T-helper 2 cell treated with Interferon-gamma antibody and Interleukin-4, amounts not matched to agents 5 μg/mL and 100 μg/mL, for 36 hours (primary cell): ENCODE data around the gene LPA.

Experiments
- DNase-seq: peaks from one replicate; pipeline ENCODE4 v3.0.0; 2021; ENCODE audit warnings: low spot score
- H3K27ac Mint-ChIP-seq: one replicate; pipeline ENCODE4 v1.8.0; 2021; ENCODE audit warnings: mild to moderate bottlenecking, mixed read lengths
- H3K27me3 Mint-ChIP-seq: one replicate; pipeline ENCODE4 v1.8.0; 2021; ENCODE audit warnings: low read depth, mixed read lengths
- H3K36me3 Mint-ChIP-seq: one replicate; pipeline ENCODE4 v1.8.0; 2021; ENCODE audit warnings: low read depth, mixed read lengths
- H3K4me1 Mint-ChIP-seq: one replicate; pipeline ENCODE4 v1.8.0; 2021; ENCODE audit warnings: low read depth, mixed read lengths
- H3K4me3 Mint-ChIP-seq: one replicate; pipeline ENCODE4 v1.8.0; 2022; ENCODE audit warnings: mild to moderate bottlenecking, moderate library complexity, mixed read lengths
- H3K9me3 Mint-ChIP-seq: one replicate; pipeline ENCODE4 v1.8.0; 2021; ENCODE audit warnings: mixed read lengths

The LPA gene

DNA sequence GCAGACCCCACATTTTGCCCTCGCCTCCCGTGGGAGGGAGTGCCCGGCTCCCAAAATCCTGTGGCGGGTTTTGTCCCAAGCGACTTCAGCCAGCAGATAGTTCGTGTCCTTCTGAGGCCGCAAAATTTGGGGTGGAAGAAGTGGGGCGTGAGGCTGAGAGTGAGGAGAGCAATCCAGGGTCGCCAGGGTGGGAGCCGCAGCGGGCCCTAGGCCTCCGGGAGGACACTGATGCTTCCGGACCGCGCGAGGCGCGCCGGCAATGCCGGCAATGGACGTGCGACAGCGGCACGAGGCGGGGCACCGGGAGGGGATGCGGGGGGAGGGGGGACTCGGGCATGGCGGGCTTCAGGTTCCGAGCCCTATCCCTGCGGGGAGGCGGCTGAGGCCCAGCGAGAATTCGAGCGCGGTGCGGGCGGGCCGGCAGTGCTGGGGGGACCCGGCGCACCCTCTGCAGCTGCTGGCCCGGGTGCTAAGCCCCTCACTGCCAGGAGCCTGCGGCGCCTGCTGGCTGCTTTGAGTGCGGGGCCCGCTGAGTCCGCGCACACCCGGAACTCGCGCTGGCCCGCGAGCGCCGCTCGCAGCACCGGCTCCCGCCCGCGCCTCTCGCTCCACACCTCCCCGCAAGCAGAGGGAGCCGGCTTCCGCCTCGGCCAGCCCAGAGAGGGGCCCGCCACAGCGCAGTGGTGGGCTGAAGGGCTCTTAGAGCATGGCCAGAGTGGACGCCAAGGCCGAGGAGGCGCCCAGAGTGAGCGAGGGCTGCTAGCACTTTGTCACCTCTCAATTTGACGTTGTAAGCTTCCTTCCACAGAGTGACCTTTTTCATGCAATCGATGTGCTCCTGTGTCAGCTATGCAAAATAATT is 143.8 kb downstream of the LPA start:
- H3K27me3 Mint-ChIP-seq = peaks cover 47% of the 10 kb centered on the region
- H3K4me1 Mint-ChIP-seq = peaks cover 26% of the 10 kb centered on the region
- H3K9me3 Mint-ChIP-seq = peaks cover 2% of the 10 kb centered on the region
- peak overlapping the region; percentile 94 for H3K4me3 Mint-ChIP-seq
- no peaks in the 10 kb centered on the region for H3K36me3 Mint-ChIP-seq
- DNase-seq = peak; percentile 68
- H3K27ac Mint-ChIP-seq = peak overlapping the region; percentile 91

DNA sequence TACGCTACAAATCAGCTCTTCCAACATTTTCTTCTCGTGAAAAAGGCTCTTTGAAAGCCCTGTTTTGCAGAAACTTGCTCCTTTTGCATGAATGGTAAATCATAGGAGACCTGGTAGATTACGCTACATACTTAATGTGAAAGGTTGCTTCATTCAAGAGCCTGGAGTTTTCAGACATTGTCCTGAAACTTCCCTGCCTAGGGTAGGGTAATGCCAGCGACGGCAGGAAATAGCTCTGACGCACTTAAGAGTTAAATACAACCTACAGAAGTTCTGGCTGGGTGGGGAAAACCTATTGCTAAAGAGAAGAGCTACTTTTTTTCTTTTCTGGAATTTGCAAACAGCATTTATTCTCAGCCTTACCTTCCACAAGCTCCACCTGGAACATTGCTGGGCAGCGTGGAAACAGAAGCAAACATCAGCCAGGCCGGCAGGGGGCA is 144.5 kb downstream of the LPA start:
- Mint-ChIP-seq H3K4me1 (peaks cover 26% of the 10 kb centered on the region), H3K36me3 (no peaks in the 10 kb centered on the region), H3K4me3 (peak overlapping the region; percentile 94), H3K27me3 (peaks cover 50% of the 10 kb centered on the region), H3K27ac (peak overlapping the region; percentile 91), H3K9me3 (peaks cover 8% of the 10 kb centered on the region)
- no peak for DNase-seq

DNA sequence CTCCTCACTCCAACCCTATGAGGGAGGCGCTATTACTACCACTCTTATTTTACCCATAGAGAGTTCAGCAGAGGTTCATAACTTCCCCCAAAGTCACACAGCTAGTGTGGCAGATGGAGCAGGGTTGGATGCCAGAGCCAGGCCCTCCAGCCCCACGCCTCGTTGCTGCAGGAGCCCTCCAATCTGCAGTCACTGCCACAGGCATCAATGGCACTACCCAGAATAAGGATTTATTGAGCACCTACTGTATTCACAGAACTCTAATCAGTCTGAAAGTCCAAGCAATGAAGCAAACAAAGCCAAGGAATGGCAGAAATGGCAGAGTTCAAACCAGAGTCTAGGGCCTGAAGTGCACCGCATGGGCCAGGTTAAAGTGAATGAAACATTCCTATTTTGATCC is 144.9 kb downstream of the LPA start:
- no peak for DNase-seq
- peak overlapping the region; percentile 94 for H3K4me3 Mint-ChIP-seq
- no peak overlapping the region for H3K27ac Mint-ChIP-seq
- peaks cover 8% of the 10 kb centered on the region for H3K9me3 Mint-ChIP-seq
- H3K36me3 Mint-ChIP-seq = no peaks in the 10 kb centered on the region
- H3K27me3 Mint-ChIP-seq = peaks cover 55% of the 10 kb centered on the region
- H3K4me1 Mint-ChIP-seq = peaks cover 26% of the 10 kb centered on the region

DNA sequence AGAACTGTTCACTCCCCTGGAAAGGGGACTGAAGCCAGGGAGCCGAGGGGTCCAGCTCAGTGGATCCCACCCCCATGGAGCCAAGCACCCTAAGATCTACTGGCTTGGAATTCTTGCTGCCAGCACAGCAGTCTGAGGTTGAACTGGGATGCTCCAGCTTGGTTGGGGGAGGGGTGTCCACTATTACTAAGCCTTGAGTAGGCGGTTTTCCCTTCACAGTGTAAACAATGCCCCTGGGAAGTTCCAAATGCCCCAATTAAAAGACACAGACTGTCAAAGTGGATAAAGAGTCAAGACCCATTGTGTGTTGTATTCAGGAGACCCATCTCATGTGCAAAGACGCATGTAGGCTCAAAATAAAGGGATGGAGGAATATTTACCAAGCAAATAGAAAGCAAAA is 150.2 kb downstream of the LPA start:
- Mint-ChIP-seq H3K4me3 (no peak overlapping the region), H3K36me3 (no peaks in the 10 kb centered on the region), H3K9me3 (peaks cover 8% of the 10 kb centered on the region), H3K27me3 (peaks cover 52% of the 10 kb centered on the region), H3K4me1 (peaks cover 8% of the 10 kb centered on the region), H3K27ac (no peak overlapping the region)
- no peak for DNase-seq

DNA sequence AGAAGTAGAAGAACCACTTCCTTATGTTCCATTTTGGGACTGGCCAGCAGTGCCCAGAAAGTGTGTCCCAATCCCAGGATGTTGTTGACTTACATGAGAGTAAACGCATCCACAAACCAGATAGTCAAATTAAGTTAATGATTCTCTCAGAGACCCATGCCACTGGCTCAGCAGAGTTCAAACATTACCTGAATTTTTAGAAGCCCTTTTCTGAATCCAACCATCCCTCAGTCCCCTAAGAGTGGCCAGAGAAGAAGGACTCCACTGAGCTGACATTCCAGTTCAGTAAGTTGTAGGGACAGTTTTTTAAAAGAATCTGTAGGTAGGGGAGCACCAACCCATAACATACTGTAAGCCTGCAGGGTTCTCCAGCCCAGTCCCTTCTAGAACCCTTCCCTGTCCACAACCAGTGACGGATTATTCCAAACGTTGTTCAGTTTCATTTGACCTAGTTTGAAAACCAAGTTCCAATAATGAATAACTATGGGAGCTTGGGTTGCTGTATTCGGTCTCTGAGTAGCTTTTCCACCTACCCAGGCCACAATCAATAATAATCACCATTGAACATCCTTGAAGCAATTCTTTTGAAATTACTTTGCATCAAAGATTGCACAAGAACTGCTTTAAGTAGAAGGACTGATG is 153.0 kb downstream of the LPA start:
- Mint-ChIP-seq H3K36me3 (no peaks in the 10 kb centered on the region), H3K4me1 (peaks cover 1% of the 10 kb centered on the region), H3K27ac (no peak overlapping the region), H3K9me3 (peaks cover 8% of the 10 kb centered on the region), H3K4me3 (no peak overlapping the region), H3K27me3 (peaks cover 39% of the 10 kb centered on the region)
- DNase-seq = no peak

DNA sequence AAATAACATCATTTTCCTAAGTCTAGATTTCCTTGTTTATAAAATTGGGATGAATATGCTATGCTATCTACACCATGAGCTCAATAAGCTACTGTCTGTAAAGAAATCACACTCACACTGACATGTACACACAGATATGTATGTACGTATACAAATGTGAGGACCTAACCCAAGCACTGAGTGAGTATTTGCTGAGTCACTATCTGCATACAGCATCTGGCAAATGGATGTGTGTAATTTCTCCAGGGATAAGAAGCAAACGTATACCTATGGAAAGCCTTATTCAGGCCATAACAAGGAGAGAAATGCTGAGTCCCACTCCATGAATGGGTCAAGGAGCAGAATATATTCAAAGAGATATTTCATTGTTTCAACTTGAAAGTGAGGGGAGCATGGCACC is 153.9 kb downstream of the LPA start:
- H3K4me3 Mint-ChIP-seq = no peak overlapping the region
- no peaks in the 10 kb centered on the region for H3K36me3 Mint-ChIP-seq
- DNase-seq = no peak
- H3K9me3 Mint-ChIP-seq = peaks cover 5% of the 10 kb centered on the region
- peaks cover 31% of the 10 kb centered on the region for H3K27me3 Mint-ChIP-seq
- H3K27ac Mint-ChIP-seq = no peak overlapping the region
- peaks cover 1% of the 10 kb centered on the region for H3K4me1 Mint-ChIP-seq

DNA sequence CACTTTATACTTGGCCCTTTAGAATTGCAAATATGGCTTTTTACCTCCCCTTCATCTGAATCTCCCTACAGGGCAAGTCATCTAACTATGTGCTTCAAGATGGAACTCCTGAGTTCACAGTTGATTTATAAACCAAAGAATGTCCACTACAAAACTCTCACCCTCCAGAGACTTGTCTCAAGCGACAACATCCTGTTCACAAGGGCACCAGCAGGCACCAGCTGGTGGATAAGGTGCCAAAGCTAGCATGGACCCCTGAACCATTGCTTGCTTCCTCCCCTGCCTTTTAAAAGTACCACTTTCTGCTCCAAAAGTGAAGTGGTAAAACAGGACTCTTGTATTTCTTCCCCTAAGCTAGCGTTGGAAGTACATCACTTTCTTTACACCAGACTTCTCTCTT is 154.5 kb downstream of the LPA start:
- no peak for DNase-seq
- Mint-ChIP-seq H3K4me3 (no peak overlapping the region), H3K36me3 (no peaks in the 10 kb centered on the region), H3K27ac (no peak overlapping the region), H3K27me3 (peaks cover 25% of the 10 kb centered on the region), H3K9me3 (no peaks in the 10 kb centered on the region), H3K4me1 (peaks cover 1% of the 10 kb centered on the region)

DNA sequence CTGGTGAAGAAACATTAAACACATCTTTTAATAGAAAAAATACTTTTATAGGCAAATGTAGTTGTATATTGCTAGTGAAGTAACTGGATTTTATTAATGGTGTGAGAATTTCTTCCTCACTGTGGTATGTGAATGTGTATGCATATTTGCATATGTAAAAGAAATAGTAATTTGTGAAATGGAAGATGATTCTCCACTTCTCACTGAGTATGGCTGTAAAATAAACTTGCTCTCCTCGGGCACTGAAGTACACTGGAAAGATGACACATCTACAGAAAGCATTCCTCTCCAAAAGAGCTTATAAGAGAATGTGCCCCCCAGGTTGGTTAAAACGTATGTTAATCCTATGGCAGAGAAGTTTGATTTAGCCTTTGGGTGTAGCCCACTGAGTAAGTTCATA is 155.5 kb downstream of the LPA start:
- no peak overlapping the region for H3K27ac Mint-ChIP-seq
- no peak overlapping the region for H3K4me3 Mint-ChIP-seq
- H3K9me3 Mint-ChIP-seq = peaks cover 6% of the 10 kb centered on the region
- peaks cover 20% of the 10 kb centered on the region for H3K27me3 Mint-ChIP-seq
- peaks cover 1% of the 10 kb centered on the region for H3K4me1 Mint-ChIP-seq
- H3K36me3 Mint-ChIP-seq = no peaks in the 10 kb centered on the region
- DNase-seq = no peak

DNA sequence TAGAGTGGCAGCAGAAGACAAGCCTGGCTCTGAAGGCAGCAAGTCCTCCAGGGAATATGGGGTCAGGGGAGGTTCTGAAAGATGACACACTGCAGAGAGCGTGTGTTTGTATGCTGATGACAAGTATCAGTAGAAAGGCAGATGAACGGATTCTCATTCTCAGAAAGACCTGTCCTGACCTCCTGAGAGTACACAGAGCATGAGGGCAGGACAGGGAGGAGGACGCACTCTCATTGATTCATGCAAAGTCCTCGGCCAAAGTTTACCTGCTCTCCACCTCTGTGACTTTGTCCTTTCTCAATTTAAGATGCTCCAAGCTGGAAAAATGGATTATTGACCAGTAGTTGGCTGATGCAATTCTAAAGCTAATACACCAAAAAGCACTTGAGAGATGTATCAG is 156.7 kb downstream of the LPA start:
- Mint-ChIP-seq H3K9me3 (peaks cover 11% of the 10 kb centered on the region), H3K4me3 (no peak overlapping the region), H3K4me1 (peaks cover 1% of the 10 kb centered on the region), H3K27ac (no peak overlapping the region), H3K36me3 (no peaks in the 10 kb centered on the region), H3K27me3 (peaks cover 19% of the 10 kb centered on the region)
- no peak for DNase-seq

DNA sequence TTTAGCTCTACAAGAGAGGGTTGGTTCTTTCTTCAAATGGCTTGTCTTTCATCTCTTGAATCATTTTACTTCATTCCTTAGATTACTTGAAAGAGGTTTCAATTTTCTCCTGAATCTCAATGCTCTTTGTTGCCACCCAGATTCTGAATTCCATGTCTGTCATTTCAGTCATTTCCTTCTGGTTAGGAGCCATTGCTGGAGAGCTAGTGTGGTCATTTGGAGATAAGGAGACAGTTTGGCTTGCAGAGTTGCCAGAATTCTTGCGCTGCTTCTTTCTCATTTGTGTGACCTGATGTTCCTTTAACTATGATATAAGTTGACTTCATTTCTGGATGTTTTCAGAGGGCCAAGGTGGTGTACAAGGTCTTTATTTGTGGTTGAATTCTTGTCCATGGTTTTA is 158.1 kb downstream of the LPA start:
- peaks cover 16% of the 10 kb centered on the region for H3K27me3 Mint-ChIP-seq
- peaks cover 3% of the 10 kb centered on the region for H3K36me3 Mint-ChIP-seq
- H3K4me1 Mint-ChIP-seq = peaks cover 1% of the 10 kb centered on the region
- H3K4me3 Mint-ChIP-seq = no peak overlapping the region
- no peak overlapping the region for H3K27ac Mint-ChIP-seq
- DNase-seq = no peak
- H3K9me3 Mint-ChIP-seq = peaks cover 11% of the 10 kb centered on the region

DNA sequence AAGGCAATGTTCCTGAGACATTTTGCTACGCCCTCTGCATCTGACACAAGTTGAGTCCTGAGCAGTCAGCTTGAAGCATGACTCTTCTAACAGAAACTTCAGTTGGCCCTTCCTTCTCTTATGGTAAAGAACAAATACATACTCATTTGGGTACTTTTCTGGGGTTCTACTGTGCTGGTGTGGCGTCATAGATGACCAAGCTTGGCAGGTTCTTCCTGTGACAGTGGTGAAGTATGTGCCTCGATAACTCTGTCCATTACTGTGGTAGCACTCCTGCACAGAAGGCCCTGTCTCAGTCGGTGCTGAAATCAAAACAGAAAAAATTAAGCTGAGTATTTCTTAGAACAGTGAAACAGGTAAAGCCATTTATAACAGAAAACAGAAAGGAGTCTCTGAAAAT is 163.4 kb downstream of the LPA start:
- Mint-ChIP-seq H3K27ac (peak overlapping the region; percentile 54), H3K4me3 (no peak overlapping the region), H3K9me3 (peaks cover 19% of the 10 kb centered on the region), H3K4me1 (peaks cover 6% of the 10 kb centered on the region), H3K27me3 (peaks cover 15% of the 10 kb centered on the region), H3K36me3 (peaks cover 18% of the 10 kb centered on the region)
- DNase-seq = peak; percentile 12

DNA sequence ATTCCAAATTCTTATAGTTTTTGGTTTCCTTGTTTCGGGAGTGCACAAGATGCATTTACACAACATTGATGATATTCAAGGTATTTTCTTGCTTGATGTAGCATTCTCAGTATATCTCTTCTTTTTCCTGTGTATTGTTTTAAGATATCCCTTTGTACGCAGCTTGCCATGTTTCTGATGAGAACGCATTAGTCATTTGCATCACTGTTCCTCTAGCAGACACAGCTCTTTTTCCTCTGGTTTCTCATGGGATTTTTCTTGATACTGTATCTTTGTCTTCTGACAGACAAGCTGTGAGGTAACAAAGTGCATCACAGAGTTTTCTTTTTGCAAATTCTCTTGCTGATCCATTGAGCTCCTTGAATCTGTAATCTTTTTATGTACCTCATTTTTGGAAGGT is 169.5 kb downstream of the LPA start:
- peaks cover 3% of the 10 kb centered on the region for H3K9me3 Mint-ChIP-seq
- H3K4me1 Mint-ChIP-seq = no peaks in the 10 kb centered on the region
- peaks cover 30% of the 10 kb centered on the region for H3K27me3 Mint-ChIP-seq
- H3K36me3 Mint-ChIP-seq = peaks cover 9% of the 10 kb centered on the region
- DNase-seq = no peak
- H3K27ac Mint-ChIP-seq = no peak overlapping the region
- no peak overlapping the region for H3K4me3 Mint-ChIP-seq

DNA sequence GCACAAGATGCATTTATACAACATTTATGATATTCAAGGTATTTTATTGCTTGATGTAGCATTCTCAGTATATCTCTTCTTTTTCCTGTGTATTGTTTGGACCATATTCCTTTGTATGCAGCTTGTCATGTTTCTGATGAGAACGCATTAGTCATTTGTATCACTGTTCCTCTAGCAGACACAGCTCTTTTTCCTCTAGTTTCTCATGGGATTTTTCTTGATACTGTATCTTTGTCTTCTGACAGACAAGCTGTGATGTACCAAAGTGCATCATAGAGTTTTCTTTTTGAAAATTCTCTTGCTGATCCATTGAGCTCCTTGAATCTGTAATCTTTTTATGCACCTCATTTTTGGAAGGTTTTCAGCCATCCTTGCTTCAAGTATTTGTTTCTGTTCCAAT is 175.0 kb downstream of the LPA start:
- Mint-ChIP-seq H3K9me3 (no peaks in the 10 kb centered on the region), H3K4me3 (no peak overlapping the region), H3K27me3 (peaks cover 19% of the 10 kb centered on the region), H3K27ac (no peak overlapping the region), H3K36me3 (peaks cover 8% of the 10 kb centered on the region), H3K4me1 (no peaks in the 10 kb centered on the region)
- no peak for DNase-seq

DNA sequence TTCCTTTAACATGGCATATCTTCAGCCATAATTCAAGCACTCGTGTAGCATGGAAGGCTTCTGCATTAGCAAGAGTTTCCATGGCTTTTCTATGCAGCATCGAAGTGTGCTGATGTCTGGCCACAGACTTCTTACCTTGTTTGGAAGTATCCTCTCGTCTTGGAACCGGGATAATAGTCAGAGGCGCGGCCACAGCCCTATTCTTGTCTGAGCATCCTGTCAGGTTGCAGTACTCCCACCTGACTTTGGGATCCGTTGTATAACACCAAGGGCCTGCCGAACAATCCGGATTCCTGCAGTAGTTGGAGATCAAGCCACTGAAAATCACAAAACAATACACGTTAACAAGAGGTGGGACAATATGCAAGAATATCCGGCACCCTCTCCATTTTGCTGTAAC is 177.0 kb downstream of the LPA start:
- Mint-ChIP-seq H3K27me3 (peaks cover 17% of the 10 kb centered on the region), H3K9me3 (no peaks in the 10 kb centered on the region), H3K4me1 (no peaks in the 10 kb centered on the region), H3K27ac (no peak overlapping the region), H3K36me3 (peaks cover 18% of the 10 kb centered on the region), H3K4me3 (no peak overlapping the region)
- no peak for DNase-seq
